GM23248 (cell line): ENCODE results near the gene SH3BP2. TPM values are rescaled to one million over a fixed set of nuclear protein-coding genes. Genes with fewer than 3 reads are reported as not detected.

Source experiments
- DNase-seq: peaks from one replicate; pipeline ENCODE4 v3.0.0-alpha.2; 2015
- H2AFZ ChIP-seq: fragments of 200-600 bp; sonication (generic); 2 replicates; pipeline ENCODE4 v1.6.1; 2016; ENCODE audit warnings: antibody characterized with exemption
- H3F3A ChIP-seq: fragments of 200-600 bp; sonication (generic); 2 replicates; pipeline ENCODE4 v1.6.1; 2016; ENCODE audit warnings: mild to moderate bottlenecking, antibody characterized with exemption, mixed run types; ENCODE audit not compliant: insufficient read depth
- H3K27ac ChIP-seq: fragments of 200-600 bp; sonication (generic); 2 replicates; pipeline ENCODE4 v1.5.1; 2016; ENCODE audit warnings: mild to moderate bottlenecking
- H3K27me3 ChIP-seq: fragments of 200-600 bp; sonication (generic); replicated peaks from 2 replicates; pipeline ENCODE4 v1.6.1; 2016; ENCODE audit warnings: mild to moderate bottlenecking; ENCODE audit not compliant: insufficient read depth
- H3K36me3 ChIP-seq: fragments of 200-600 bp; sonication (generic); 2 replicates; pipeline ENCODE4 v1.6.1; 2016; ENCODE audit warnings: low read depth, mild to moderate bottlenecking
- H3K4me1 ChIP-seq: fragments of 200-600 bp; sonication (generic); 2 replicates; pipeline ENCODE4 v1.6.1; 2016; ENCODE audit warnings: mild to moderate bottlenecking; ENCODE audit not compliant: insufficient read depth
- H3K4me2 ChIP-seq: fragments of 200-600 bp; sonication (generic); one replicate; pipeline ENCODE4 v1.6.1; 2016; ENCODE audit warnings: mild to moderate bottlenecking; ENCODE audit not compliant: unreplicated experiment
- H3K4me3 ChIP-seq: fragments of 200-600 bp; sonication (generic); 2 replicates; pipeline ENCODE4 v1.5.1; 2016; ENCODE audit warnings: mild to moderate bottlenecking
- H3K79me2 ChIP-seq: fragments of 200-600 bp; sonication (generic); 2 replicates; pipeline ENCODE4 v1.6.1; 2016; ENCODE audit warnings: mild to moderate bottlenecking; ENCODE audit not compliant: insufficient read depth
- H3K9ac ChIP-seq: fragments of 200-600 bp; sonication (generic); 2 replicates; pipeline ENCODE4 v1.6.1; 2016; ENCODE audit warnings: mild to moderate bottlenecking
- H3K9me2 ChIP-seq: fragments of 200-600 bp; sonication (generic); 2 replicates; pipeline ENCODE4 v1.6.1; 2016; ENCODE audit warnings: mixed run types, mild to moderate bottlenecking, moderate library complexity; ENCODE audit not compliant: insufficient read depth
- H3K9me3 ChIP-seq: fragments of 200-600 bp; sonication (generic); one replicate; pipeline ENCODE4 v1.6.1; 2017; ENCODE audit warnings: low read depth
- H4K20me1 ChIP-seq: fragments of 200-600 bp; sonication (generic); 2 replicates; pipeline ENCODE4 v1.6.0; 2016; ENCODE audit not compliant: insufficient read depth
- EZH2 ChIP-seq: fragments of 200-600 bp; sonication (generic); IDR thresholded peaks from 2 replicates; pipeline ENCODE4 v1.6.1; 2018; ENCODE audit warnings: antibody characterized with exemption, mild to moderate bottlenecking; ENCODE audit not compliant: insufficient read depth, poor library complexity, severe bottlenecking
- EZH2phosphoT487 ChIP-seq: fragments of 200-600 bp; sonication (generic); IDR thresholded peaks from 2 replicates; pipeline ENCODE4 v1.6.1; 2018; ENCODE audit warnings: antibody characterized with exemption, moderate library complexity, mild to moderate bottlenecking, low read depth; ENCODE audit not compliant: insufficient read depth
- WGBS, 2 experiments: methylation state at CpG; one replicate each; pipeline ENCODE4 v1.1.6; 2015 to 2017; ENCODE audit warnings: low lambda C conversion rate in 2 of 2, low coverage in 1 of 2; ENCODE audit errors: missing lambda C conversion rate in 2 of 2; 5-methylcytosine and 5-hydroxymethylcytosine counted together
- in situ Hi-C: fragments of 300-500 bp; cut with MboI; formaldehyde crosslinking; loops from 2 replicates; pipeline ENCODE4 v1.15.0; 2020
- polyA plus RNA-seq: library from polyadenylated mRNA; unstranded; fragments of >200 nt; fragmentation: Nextera tagmentation; extraction: Ambion mirVana; gene quantifications from 2 replicates; pipeline ENCODE4 v1.2.1, GENCODE V29; 2016
- total RNA-seq: library from RNA; depleted of rRNA; stranded (reverse); fragments of >200 nt; shearing (Covaris generic); gene quantifications from 2 replicates; pipeline ENCODE4 v1.2.3, GENCODE V29; 2014

SH3BP2 gene
- total and polyA plus RNA-seq, 2 experiments from 2014 or later = 20.9 to 31.2 TPM

GRCh38 chr4:2789793-2790582, 2.9 kb upstream of the SH3BP2 start:
- Histone ChIP-seq H3K36me3 (no peaks in the 10 kb centered on the region), H3F3A (no peaks in the 10 kb centered on the region), H3K9me2 (no peaks in the 10 kb centered on the region), H3K9me3 (no peaks in the 10 kb centered on the region), H3K79me2 (peaks cover 4% of the 10 kb centered on the region), H3K27me3 (no peaks in the 10 kb centered on the region), H4K20me1 (no peaks in the 10 kb centered on the region), H3K4me1 (peaks cover 13% of the 10 kb centered on the region), H2AFZ (no peak overlapping the region), H3K4me2 (no peak overlapping the region), H3K4me3 (no peak overlapping the region), H3K9ac (no peak overlapping the region), H3K27ac (no peak overlapping the region)
- in situ Hi-C loops = no loop called here
- no peak for TF ChIP-seq EZH2phosphoT487
- TF ChIP-seq EZH2 = no peak
- WGBS, 2 experiments = 89 to 97% methylated on average over 23 of the region's 24 CpGs
- DNase-seq = no peak

GRCh38 chr4:2790583-2791517, 2.0 kb upstream of the SH3BP2 start:
- Histone ChIP-seq H3K9me2 (no peaks in the 10 kb centered on the region), H3K27ac (no peak overlapping the region), H3K79me2 (peaks cover 13% of the 10 kb centered on the region), H3K4me2 (no peak overlapping the region), H3K36me3 (no peaks in the 10 kb centered on the region), H3K27me3 (no peaks in the 10 kb centered on the region), H4K20me1 (no peaks in the 10 kb centered on the region), H3K9ac (no peak overlapping the region), H3F3A (0 out of 2 replicates have a peak, but pooled peaks cover under 1% of the 10 kb centered on the region), H3K9me3 (no peaks in the 10 kb centered on the region), H3K4me1 (peaks cover 20% of the 10 kb centered on the region), H2AFZ (no peak overlapping the region), H3K4me3 (no peak overlapping the region)
- TF ChIP-seq EZH2phosphoT487 = no peak
- TF ChIP-seq EZH2 = no peak
- DNase-seq = no peak
- in situ Hi-C loops = no loop called here
- WGBS, 2 experiments = 78 to 83% methylated on average over 19 of the region's 19 CpGs

- Histone ChIP-seq H4K20me1 (no peaks in the 10 kb centered on the region), H3K27ac (no peak overlapping the region), H3K9ac (no peak overlapping the region), H3K9me2 (no peaks in the 10 kb centered on the region), H3K9me3 (no peaks in the 10 kb centered on the region), H3K4me2 (no peak overlapping the region), H3K4me3 (no peak overlapping the region), H3F3A (0 out of 2 replicates have a peak, but pooled peaks cover 3% of the 10 kb centered on the region), H2AFZ (no peak overlapping the region), H3K36me3 (no peaks in the 10 kb centered on the region), H3K79me2 (peaks cover 18% of the 10 kb centered on the region), H3K4me1 (peaks cover 25% of the 10 kb centered on the region), H3K27me3 (no peaks in the 10 kb centered on the region)
- TF ChIP-seq EZH2phosphoT487 (no peak), EZH2 (no peak)
- 97 to 98% methylated on average over 6 to 10 of the region's 10 CpGs for WGBS, 2 experiments
- in situ Hi-C loops = no loop called here
- no peak for DNase-seq
These were observed 1.1 kb upstream of the SH3BP2 start for GRCh38 chr4:2791518-2792395.

- in situ Hi-C loops = no loop called here
These were observed 532 bp upstream of the SH3BP2 start for GRCh38 chr4:2792396-2792710.

More at GRCh38 chr4:2792396-2792710, 532 bp upstream of the SH3BP2 start:
- Histone ChIP-seq H3K27ac (no peak overlapping the region), H2AFZ (no peak overlapping the region), H3K27me3 (no peaks in the 10 kb centered on the region), H4K20me1 (no peaks in the 10 kb centered on the region), H3K9me2 (no peaks in the 10 kb centered on the region), H3K9me3 (no peaks in the 10 kb centered on the region), H3K36me3 (no peaks in the 10 kb centered on the region), H3K4me3 (no peak overlapping the region), H3K9ac (no peak overlapping the region), H3K4me2 (no peak overlapping the region), H3F3A (0 out of 2 replicates have a peak, but pooled peaks cover 3% of the 10 kb centered on the region), H3K79me2 (peaks cover 24% of the 10 kb centered on the region), H3K4me1 (peaks cover 30% of the 10 kb centered on the region)
- TF ChIP-seq EZH2 (no peak), EZH2phosphoT487 (no peak)
- no peak for DNase-seq
- WGBS, 2 experiments = 73 to 75% methylated on average over 5 to 8 of the region's 8 CpGs
